GM23338 (cell line): Measurements from ENCODE around the gene NPAS3. TPM values are rescaled to one million over a fixed set of nuclear protein-coding genes. Genes with fewer than 3 reads are reported as not detected.

Experiments used
- ATAC-seq: fragments of 200-7000 bp; cut with Tn5 transposase; 3 replicates; pipeline ENCODE4 v1.9.1; 2020
- DNase-seq: peaks from one replicate; pipeline ENCODE4 v3.0.0-alpha.2; 2015; ENCODE audit warnings: low spot score
- H2AFZ ChIP-seq: fragments of 200-600 bp; sonication (generic); 2 replicates; pipeline ENCODE4 v1.8.0; 2016; ENCODE audit warnings: antibody characterized with exemption, mild to moderate bottlenecking, moderate library complexity
- H3F3A ChIP-seq: fragments of 200-600 bp; sonication (generic); replicated peaks from 2 replicates; pipeline ENCODE4 v1.8.0; 2017; ENCODE audit warnings: antibody characterized with exemption, mixed run types, low read depth
- H3K27ac ChIP-seq: fragments of 200-600 bp; sonication (generic); 2 replicates; pipeline ENCODE4 v1.6.1; 2016; ENCODE audit warnings: low read depth
- H3K27me3 ChIP-seq: fragments of 200-600 bp; sonication (generic); 2 replicates; pipeline ENCODE4 v1.8.0; 2016; ENCODE audit warnings: mild to moderate bottlenecking, mixed run types, moderate library complexity; ENCODE audit not compliant: insufficient read depth
- H3K36me3 ChIP-seq: fragments of 200-600 bp; sonication (generic); 2 replicates; pipeline ENCODE4 v1.8.0; 2016; ENCODE audit warnings: mild to moderate bottlenecking; ENCODE audit not compliant: insufficient read depth
- H3K4me1 ChIP-seq: fragments of 200-600 bp; sonication (generic); 2 replicates; pipeline ENCODE4 v1.8.0; 2016; ENCODE audit warnings: mild to moderate bottlenecking, moderate library complexity; ENCODE audit not compliant: insufficient read depth
- H3K4me2 ChIP-seq: fragments of 200-600 bp; sonication (generic); 2 replicates; pipeline ENCODE4 v1.7.1; 2017; ENCODE audit warnings: mixed run types
- H3K4me3 ChIP-seq: fragments of 200-600 bp; sonication (generic); 2 replicates; pipeline ENCODE4 v1.6.1; 2016; ENCODE audit warnings: mixed run types
- H3K79me2 ChIP-seq: fragments of 200-600 bp; sonication (generic); replicated peaks from 2 replicates; pipeline ENCODE4 v1.8.0; 2017; ENCODE audit warnings: mild to moderate bottlenecking; ENCODE audit not compliant: insufficient read depth
- H3K9me2 ChIP-seq: fragments of 200-600 bp; sonication (generic); 2 replicates; pipeline ENCODE4 v1.8.0; 2017; ENCODE audit not compliant: insufficient read depth
- H4K20me1 ChIP-seq: fragments of 200-600 bp; sonication (generic); replicated peaks from 2 replicates; pipeline ENCODE4 v1.8.0; 2017; ENCODE audit warnings: mild to moderate bottlenecking; ENCODE audit not compliant: insufficient read depth
- H3K27ac Mint-ChIP-seq: 2 replicates; pipeline ENCODE4 v1.8.0; 2020; ENCODE audit warnings: inconsistent platforms, mild to moderate bottlenecking, moderate library complexity, mixed read lengths
- H3K27me3 Mint-ChIP-seq: 3 replicates; pipeline ENCODE4 v1.8.0; 2022; ENCODE audit warnings: low read depth, mild to moderate bottlenecking, moderate library complexity, mixed read lengths, inconsistent platforms; ENCODE audit not compliant: insufficient read depth, poor library complexity
- H3K36me3 Mint-ChIP-seq: 3 replicates; pipeline ENCODE4 v1.8.0; 2021; ENCODE audit warnings: low read depth, mild to moderate bottlenecking, inconsistent platforms, moderate library complexity, mixed read lengths
- H3K4me1 Mint-ChIP-seq: 3 replicates; pipeline ENCODE4 v1.8.0; 2020; ENCODE audit warnings: mild to moderate bottlenecking, inconsistent platforms, mixed read lengths
- H3K4me3 Mint-ChIP-seq: 3 replicates; pipeline ENCODE4 v1.8.0; 2021; ENCODE audit warnings: moderate library complexity, mild to moderate bottlenecking, inconsistent platforms, mixed read lengths
- H3K9me3 Mint-ChIP-seq: 3 replicates; pipeline ENCODE4 v1.8.0; 2020; ENCODE audit warnings: moderate library complexity, mild to moderate bottlenecking, inconsistent platforms, mixed read lengths
- CREB1 ChIP-seq: fragments of 250-450 bp; sonication (Bioruptor Pico); IDR thresholded peaks from 2 replicates; pipeline ENCODE4 v1.5.0; 2020; ENCODE audit warnings: low read depth, mild to moderate bottlenecking, moderate library complexity
- CTCF ChIP-seq, 2 experiments: fragments of 200-600 bp in 1 of 2; sonication (generic) in 1 of 2; conservative IDR thresholded peaks; 2 replicates each; pipeline versions ENCODE4 v1.5.1 to v1.6.1; 2016 to 2017; ENCODE audit warnings: antibody characterized with exemption in 2 of 2, low read depth in 2 of 2, mild to moderate bottlenecking in 2 of 2, moderate library complexity in 1 of 2
- ETS1 ChIP-seq: IDR thresholded peaks from 2 replicates; pipeline ENCODE4 v1.6.1; 2016; ENCODE audit warnings: antibody characterized with exemption
- EZH2 ChIP-seq: fragments of 200-600 bp; sonication (generic); IDR thresholded peaks from one replicate; pipeline ENCODE4 v1.8.0; 2017; ENCODE audit warnings: antibody characterized with exemption, mild to moderate bottlenecking, low read depth; ENCODE audit not compliant: unreplicated experiment
- EZH2phosphoT487 ChIP-seq: fragments of 200-600 bp; sonication (generic); IDR thresholded peaks from one replicate; pipeline ENCODE4 v1.8.1; 2018; ENCODE audit warnings: antibody characterized with exemption; ENCODE audit not compliant: unreplicated experiment
- JUNB ChIP-seq: IDR thresholded peaks from one replicate; pipeline ENCODE4 v1.6.1; 2016; ENCODE audit warnings: antibody characterized with exemption; ENCODE audit not compliant: unreplicated experiment
- NANOG ChIP-seq: IDR thresholded peaks from 2 replicates; pipeline ENCODE4 v1.6.1; 2016; ENCODE audit warnings: antibody characterized with exemption, borderline replicate concordance
- POLR2AphosphoS5 ChIP-seq: IDR thresholded peaks from 2 replicates; pipeline ENCODE4 v1.6.1; 2016; ENCODE audit warnings: antibody characterized with exemption, low read depth
- REST ChIP-seq: IDR thresholded peaks from one replicate; pipeline ENCODE4 v1.6.1; 2018; ENCODE audit warnings: antibody characterized with exemption; ENCODE audit not compliant: unreplicated experiment
- STAT1 ChIP-seq: IDR thresholded peaks from one replicate; pipeline ENCODE4 v1.6.1; 2016; ENCODE audit warnings: antibody characterized with exemption; ENCODE audit not compliant: unreplicated experiment
- ZNF114 ChIP-seq: fragments of 250-450 bp; sonication (Bioruptor Pico); IDR thresholded peaks from 2 replicates; pipeline ENCODE4 v1.5.0; 2020; ENCODE audit warnings: mild to moderate bottlenecking, moderate library complexity
- ZNF331 ChIP-seq: fragments of 250-450 bp; sonication (Bioruptor Pico); IDR thresholded peaks from 2 replicates; pipeline ENCODE4 v1.5.0; 2020; ENCODE audit warnings: low read depth, mild to moderate bottlenecking, moderate library complexity
- polyA plus RNA-seq: library from polyadenylated mRNA; unstranded; fragments of >200 nt; fragmentation: Nextera tagmentation; extraction: Ambion mirVana; gene quantifications from 2 replicates; pipeline ENCODE4 v1.2.1, GENCODE V29; 2016
- total RNA-seq: library from RNA; depleted of rRNA; stranded (reverse); fragments of >200 nt; shearing (Covaris generic); gene quantifications from 2 replicates; pipeline ENCODE4 v1.2.3, GENCODE V29; 2014
- TF ChIP-seq, protein P1 (sequence below): fragments of 250-450 bp; sonication (Bioruptor Pico); IDR thresholded peaks from 2 replicates; pipeline ENCODE4 v1.5.0; 2020; ENCODE audit warnings: mild to moderate bottlenecking, moderate library complexity

The NPAS3 gene
- total and polyA plus RNA-seq, 2 experiments from 2014 or later = 0.17 to 0.19 TPM

GRCh38 chr14:32900547-32900946 is 38.1 kb upstream of the NPAS3 start (continued):
- no peak for TF ChIP-seq ETS1

DNA sequence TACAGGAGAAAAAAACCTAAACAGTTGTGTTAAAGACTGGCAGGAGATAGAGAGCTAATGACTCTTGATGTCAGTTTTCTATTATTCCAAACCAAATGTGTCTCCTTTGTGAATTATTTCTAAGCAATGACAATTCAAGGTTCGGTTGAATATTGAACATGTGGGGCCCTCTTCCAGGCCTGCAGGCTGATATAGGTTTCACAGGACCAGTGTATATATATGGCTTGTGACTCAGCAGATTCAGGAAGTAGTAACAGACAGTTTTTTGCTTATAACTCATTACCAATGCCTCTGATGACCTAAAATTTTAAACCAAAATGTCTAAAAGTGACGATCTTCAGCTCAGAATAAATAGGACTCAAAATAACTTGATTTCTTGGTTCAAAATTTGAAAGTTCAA is 33.7 kb upstream of the NPAS3 start:
- Histone ChIP-seq H3K4me2 (no peak overlapping the region), H3K27ac (no peak overlapping the region), H3K79me2 (no peaks in the 10 kb centered on the region), H4K20me1 (no peaks in the 10 kb centered on the region), H2AFZ (no peak overlapping the region), H3K4me3 (no peak overlapping the region), H3F3A (no peaks in the 10 kb centered on the region), H3K36me3 (no peaks in the 10 kb centered on the region), H3K9me2 (no peaks in the 10 kb centered on the region), H3K4me1 (no peaks in the 10 kb centered on the region), H3K27me3 (no peaks in the 10 kb centered on the region)
- H3K9me3 Mint-ChIP-seq = no peaks in the 10 kb centered on the region
- DNase-seq (no peak), ATAC-seq (no peak)
- H3K36me3 Mint-ChIP-seq = no peaks in the 10 kb centered on the region
- no peak overlapping the region for H3K27ac Mint-ChIP-seq
- peaks cover 7% of the 10 kb centered on the region; the same call in 1 of the 3 replicates for H3K4me1 Mint-ChIP-seq
- H3K4me3 Mint-ChIP-seq = no peak overlapping the region
- peaks cover 3% of the 10 kb centered on the region for H3K27me3 Mint-ChIP-seq
- TF ChIP-seq, protein P1, sequence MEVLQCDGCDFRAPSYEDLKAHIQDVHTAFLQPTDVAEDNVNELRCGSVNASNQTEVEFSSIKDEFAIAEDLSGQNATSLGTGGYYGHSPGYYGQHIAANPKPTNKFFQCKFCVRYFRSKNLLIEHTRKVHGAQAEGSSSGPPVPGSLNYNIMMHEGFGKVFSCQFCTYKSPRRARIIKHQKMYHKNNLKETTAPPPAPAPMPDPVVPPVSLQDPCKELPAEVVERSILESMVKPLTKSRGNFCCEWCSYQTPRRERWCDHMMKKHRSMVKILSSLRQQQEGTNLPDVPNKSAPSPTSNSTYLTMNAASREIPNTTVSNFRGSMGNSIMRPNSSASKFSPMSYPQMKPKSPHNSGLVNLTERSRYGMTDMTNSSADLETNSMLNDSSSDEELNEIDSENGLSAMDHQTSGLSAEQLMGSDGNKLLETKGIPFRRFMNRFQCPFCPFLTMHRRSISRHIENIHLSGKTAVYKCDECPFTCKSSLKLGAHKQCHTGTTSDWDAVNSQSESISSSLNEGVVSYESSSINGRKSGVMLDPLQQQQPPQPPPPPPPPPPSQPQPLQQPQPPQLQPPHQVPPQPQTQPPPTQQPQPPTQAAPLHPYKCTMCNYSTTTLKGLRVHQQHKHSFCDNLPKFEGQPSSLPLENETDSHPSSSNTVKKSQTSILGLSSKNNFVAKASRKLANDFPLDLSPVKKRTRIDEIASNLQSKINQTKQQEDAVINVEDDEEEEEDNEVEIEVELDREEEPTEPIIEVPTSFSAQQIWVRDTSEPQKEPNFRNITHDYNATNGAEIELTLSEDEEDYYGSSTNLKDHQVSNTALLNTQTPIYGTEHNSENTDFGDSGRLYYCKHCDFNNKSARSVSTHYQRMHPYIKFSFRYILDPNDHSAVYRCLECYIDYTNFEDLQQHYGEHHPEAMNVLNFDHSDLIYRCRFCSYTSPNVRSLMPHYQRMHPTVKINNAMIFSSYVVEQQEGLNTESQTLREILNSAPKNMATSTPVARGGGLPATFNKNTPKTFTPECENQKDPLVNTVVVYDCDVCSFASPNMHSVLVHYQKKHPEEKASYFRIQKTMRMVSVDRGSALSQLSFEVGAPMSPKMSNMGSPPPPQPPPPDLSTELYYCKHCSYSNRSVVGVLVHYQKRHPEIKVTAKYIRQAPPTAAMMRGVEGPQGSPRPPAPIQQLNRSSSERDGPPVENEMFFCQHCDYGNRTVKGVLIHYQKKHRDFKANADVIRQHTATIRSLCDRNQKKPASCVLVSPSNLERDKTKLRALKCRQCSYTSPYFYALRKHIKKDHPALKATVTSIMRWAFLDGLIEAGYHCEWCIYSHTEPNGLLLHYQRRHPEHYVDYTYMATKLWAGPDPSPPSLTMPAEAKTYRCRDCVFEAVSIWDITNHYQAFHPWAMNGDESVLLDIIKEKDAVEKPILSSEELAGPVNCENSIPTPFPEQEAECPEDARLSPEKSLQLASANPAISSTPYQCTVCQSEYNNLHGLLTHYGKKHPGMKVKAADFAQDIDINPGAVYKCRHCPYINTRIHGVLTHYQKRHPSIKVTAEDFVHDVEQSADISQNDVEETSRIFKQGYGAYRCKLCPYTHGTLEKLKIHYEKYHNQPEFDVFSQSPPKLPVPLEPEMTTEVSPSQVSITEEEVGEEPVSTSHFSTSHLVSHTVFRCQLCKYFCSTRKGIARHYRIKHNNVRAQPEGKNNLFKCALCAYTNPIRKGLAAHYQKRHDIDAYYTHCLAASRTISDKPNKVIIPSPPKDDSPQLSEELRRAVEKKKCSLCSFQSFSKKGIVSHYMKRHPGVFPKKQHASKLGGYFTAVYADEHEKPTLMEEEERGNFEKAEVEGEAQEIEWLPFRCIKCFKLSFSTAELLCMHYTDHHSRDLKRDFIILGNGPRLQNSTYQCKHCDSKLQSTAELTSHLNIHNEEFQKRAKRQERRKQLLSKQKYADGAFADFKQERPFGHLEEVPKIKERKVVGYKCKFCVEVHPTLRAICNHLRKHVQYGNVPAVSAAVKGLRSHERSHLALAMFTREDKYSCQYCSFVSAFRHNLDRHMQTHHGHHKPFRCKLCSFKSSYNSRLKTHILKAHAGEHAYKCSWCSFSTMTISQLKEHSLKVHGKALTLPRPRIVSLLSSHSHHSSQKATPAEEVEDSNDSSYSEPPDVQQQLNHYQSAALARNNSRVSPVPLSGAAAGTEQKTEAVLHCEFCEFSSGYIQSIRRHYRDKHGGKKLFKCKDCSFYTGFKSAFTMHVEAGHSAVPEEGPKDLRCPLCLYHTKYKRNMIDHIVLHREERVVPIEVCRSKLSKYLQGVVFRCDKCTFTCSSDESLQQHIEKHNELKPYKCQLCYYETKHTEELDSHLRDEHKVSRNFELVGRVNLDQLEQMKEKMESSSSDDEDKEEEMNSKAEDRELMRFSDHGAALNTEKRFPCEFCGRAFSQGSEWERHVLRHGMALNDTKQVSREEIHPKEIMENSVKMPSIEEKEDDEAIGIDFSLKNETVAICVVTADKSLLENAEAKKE (CRISPR knock-in tag) = no peak
- TF ChIP-seq NANOG = no peak
- no peak for TF ChIP-seq EZH2phosphoT487
- TF ChIP-seq EZH2 = no peak
- TF ChIP-seq ZNF114 = no peak
- TF ChIP-seq JUNB = no peak
- TF ChIP-seq STAT1 = no peak
- TF ChIP-seq ZNF331 (CRISPR knock-in tag) = no peak
- no peak for TF ChIP-seq REST
- no peak for TF ChIP-seq CTCF (conservative IDR thresholded peaks at IDR 0.05; ENCODE audit: low read depth in 2 of 2)
- no peak for TF ChIP-seq POLR2AphosphoS5
- no peak for TF ChIP-seq CREB1 (CRISPR knock-in tag)
